GM18499 (cell line): Measurements from ENCODE around the gene B4GALT6.

Experiments
- ATAC-seq: cut with Tn5 transposase; IDR thresholded peaks from one replicate; pipeline ENCODE4 v1.9.1; 2021; ENCODE audit warnings: moderate number of reproducible peaks; ENCODE audit not compliant: insufficient read depth, unreplicated experiment

Gene B4GALT6

GRCh38 chr18:31643003-31643402 is 41.4 kb downstream of the B4GALT6 start:
- ATAC-seq, result no peak

DNA sequence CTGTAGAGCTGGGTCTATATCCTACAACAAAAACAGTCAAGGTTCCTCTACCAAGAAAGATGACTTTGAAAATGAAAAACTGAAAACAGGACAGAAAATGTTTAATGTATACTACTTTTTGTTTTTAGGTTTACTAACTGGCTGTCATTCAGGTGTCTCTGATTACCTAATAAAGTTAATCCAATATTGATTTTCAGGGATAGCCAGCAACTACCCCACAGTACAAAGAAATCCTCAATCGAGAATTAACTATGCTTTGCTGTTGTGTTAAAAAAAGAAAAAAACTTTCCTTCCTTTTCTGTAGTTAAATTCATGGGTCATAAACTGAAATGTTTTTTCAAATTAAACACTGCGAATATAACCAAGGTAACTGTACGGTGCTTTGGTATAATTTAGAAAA is 46.9 kb downstream of the B4GALT6 start:
- ATAC-seq, result no peak

- ATAC-seq, result no peak
Measured at GRCh38 chr18:31636387-31636786, 48.0 kb downstream of the B4GALT6 start.

GRCh38 chr18:31634331-31634713 is 50.1 kb downstream of the B4GALT6 start:
- ATAC-seq, result peak; percentile 95

DNA sequence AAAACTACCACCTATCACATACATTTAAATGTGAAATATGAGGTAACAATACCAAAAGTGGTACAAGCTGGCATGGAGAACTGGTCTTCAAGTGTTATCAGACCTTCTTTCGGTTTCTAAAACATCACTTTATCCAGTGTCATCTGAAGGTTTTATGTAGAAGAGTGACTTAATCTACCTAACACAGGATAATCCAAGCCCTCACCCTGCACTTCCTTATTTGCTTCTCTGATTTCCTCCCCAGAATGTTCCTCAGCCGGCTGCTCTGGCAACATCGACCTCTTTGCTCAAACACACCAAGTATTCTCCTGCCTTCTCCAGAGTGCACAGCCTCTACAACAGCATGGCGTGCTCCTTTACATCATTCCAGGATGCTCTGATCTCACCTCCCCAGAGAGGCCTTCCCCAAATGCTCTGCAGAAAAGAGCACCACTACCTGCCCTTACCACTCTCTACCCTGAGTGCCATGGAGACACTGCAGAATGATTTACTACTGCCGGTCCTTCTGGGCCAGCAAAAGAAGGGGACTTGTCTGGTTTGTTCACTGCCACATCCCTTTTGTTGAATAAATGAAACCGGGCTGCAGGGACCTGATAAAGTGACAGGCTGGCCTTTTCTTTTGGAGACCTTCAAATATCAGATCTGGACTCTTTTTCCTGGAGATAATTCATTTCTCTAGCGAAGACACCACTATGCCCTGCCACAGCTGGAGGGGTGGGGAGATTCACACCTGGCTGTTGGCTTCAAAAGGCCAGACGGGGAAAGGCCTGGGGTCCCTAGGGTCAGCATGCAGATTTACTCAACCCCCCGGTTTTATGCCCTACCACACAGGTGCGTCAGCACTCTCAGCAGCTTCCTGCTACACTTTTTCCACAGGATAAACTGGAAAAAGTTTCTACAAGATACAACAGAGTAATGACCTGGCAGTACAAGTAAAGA is 50.7 kb downstream of the B4GALT6 start:
- ATAC-seq, result peak; percentile 8

DNA sequence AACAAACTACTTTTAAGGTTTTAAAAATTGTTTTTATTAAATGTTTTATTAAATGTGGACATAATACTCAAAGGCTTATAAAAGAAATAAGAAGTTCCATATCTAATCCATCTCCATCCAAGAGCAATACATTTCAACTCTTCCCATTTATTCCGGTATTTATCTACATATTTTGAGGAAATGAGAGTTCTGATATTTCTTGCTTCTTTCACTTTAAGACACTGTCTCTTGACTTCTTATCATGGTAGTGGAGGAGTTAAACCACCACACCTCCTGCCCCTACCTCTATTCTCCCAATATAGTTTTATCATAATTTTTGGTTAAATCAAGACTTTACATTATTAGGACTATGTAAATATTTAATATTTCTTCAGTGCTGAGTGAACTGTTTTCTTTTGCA is 52.0 kb downstream of the B4GALT6 start:
- no peak for ATAC-seq

- ATAC-seq, result no peak
Measured at GRCh38 chr18:31631526-31631925, 52.9 kb downstream of the B4GALT6 start.

DNA sequence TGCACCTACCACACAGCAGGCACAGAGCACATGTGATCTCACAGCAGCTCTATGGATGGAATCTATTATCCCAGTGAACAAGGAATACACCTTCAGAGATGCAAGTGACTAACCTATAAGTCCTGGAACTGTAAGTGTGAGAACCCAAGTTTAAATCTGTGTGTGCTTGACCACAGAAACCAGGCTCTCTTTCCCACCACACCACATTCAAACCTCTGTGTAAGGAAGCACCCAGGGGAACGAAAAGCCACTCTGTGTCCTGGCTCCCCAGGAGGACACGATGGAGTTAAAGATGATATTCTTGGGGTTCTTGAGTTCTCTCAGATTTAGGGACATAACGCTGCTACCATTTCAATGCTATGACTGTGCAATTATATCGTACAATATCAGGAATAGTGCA is 53.8 kb downstream of the B4GALT6 start:
- ATAC-seq, result no peak

DNA sequence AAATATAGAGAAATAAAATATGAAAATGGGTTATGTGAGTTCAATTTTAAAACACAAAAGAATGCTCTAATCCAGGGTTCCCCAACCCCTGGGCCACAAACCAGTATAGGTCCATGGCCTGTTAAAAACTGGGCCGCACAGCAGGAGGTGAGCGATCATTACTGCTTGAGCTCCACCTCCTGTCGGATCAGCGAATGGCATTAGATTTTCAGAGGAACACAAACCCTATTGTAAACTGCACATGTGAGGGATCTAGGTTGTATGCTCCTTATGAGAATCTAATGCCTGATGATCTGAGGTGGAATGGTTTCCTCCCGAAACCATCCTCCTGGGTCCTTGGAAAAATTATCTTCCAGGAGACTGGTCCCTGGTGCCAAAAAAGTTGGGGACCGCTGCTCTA is 58.0 kb downstream of the B4GALT6 start:
- no peak for ATAC-seq

DNA sequence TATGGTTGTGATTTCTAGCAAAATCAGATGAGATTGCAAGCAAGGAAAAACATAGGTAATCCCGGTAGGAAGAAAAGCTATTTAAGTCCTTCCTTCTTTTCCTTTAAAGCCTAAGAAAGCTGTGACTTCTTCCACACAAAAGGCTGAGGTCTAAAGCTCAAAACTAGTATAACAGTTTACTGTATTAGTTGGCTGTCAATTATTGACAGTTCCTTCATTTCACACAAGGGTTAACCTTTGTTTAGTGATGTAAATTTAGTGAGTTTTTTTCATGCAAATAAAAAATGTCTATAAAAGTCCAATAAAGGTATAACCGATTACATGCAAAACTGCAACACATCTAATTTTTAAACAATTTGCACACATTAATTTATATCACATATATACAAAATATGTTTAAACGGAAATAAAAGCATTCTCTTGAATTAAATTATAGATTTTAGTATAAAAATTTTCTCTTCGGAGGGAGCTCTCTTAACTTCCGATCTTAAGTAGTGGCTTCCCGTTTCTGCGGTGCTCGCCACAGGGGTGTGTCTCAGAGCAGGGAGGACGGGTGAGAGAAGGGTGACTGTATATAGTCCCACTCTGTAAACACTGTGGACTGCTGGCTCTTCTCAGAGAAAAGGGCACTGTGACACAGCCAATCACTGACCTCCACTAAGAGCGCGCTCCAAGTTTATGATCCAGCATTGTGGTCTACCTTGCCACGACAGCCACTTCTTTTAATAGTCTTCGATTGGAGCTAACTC is 59.3 kb downstream of the B4GALT6 start:
- no peak for ATAC-seq

- no peak for ATAC-seq
Measured at GRCh38 chr18:31619291-31619690, 65.1 kb downstream of the B4GALT6 start.

DNA sequence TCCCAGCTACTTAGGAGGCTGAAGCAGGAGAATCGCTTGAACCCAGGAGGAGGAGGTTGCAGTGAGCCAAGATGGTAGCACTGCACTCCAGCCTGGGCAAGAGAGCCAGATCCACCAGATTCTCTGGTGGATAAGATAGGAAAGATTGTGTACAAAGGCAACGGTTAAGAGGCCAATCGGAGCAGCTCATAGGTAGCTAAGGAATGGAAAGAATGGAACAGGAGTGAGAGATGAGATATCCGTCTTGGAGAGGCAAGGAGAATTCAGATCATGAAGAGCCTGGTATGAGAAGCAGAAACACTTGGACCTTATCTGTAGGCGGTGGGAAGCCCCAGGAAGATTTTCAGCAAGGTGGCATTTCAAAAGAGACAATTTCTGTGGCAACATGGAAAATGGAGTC is 65.6 kb downstream of the B4GALT6 start:
- ATAC-seq, result no peak

DNA sequence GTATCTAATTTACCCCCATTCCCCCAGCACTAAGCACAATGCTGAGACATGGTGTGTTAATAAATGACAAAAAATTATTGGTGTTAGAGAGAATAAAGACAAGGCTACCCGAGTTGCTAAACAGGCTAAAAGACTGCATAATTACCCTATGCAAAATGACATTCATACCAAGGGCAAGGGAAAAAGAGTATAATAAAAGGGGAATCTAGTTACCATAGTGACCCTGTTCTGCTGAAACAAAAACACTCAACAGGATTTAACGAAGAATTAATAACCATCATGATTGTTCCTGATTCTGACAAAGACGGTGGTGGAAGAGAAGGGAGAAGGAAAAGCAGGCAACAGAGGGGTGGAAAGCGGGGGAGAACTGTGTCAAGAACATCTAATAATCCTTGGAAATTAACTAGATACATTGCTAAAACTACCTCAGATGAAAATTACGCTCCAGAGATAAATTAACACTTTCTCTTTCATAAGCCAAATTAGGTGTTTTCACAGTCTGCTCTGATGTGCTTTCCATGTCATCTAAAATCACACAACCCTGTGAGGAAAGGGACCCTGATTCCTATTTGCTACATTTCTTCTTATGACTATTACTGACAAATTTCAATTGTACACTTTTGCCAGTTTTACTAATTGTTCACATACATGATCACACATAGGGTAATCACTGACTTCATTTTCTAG is 67.2 kb downstream of the B4GALT6 start:
- ATAC-seq, result no peak

DNA sequence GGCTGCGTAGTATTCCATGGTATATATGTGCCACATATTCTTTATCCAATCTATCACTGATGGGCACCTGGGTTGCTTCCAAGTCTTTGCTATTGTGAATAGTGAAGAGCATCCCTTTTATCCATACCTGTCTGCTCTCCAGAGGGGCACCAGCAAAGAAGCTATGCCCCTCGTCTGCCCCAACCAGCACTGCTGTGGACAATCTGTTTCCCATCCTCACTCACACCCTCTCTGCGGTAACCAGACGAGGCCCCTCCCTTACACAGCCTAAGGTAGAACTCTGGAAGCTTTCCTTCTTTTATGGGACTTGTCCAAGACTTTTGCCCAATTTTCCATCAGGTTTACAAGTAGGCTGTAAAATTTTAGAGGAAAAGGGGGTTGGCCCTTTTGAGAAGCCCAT is 67.8 kb downstream of the B4GALT6 start:
- no peak for ATAC-seq

- ATAC-seq, result no peak
Measured at GRCh38 chr18:31614044-31614443, 70.3 kb downstream of the B4GALT6 start.

DNA sequence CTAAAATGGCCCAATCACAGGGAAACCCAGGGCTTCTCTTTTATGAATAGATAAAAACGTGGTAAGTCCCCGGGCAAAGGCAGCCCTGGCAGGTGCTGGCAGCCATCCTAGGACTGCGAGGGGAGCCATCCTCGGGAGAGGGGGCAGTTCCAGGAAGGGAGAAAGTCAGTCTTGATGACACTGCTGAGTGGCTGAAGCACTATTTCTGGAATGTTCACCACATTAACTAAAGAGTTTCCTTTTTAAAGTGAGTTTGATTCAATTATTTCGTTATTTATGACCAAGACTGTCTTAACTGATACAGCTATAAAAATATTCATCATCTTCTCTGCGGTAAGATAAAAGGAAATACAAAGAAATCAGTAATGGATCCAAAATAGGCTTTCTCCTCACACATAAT is 72.3 kb downstream of the B4GALT6 start:
- no peak for ATAC-seq

DNA sequence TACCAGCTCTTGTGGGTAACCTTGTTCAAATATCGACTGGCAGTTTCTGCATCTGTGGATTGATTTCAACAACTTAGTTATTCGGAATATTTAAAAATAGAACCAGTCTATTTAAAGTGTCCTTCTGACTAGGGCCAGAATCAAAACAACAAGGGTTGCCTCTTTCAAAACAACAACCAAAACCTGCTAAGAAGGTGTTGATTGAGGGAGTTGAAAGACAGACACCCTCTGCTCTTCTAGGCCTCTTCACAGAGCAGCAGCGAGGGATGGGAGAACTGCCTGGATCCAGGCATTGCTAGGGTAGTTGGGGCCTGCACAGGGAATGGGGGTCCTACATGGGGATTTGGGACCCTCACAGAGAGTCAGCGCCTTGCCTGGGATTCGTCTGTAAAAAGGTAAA is 72.9 kb downstream of the B4GALT6 start:
- no peak for ATAC-seq

GRCh38 chr18:31610286-31611205 is 73.8 kb downstream of the B4GALT6 start:
- no peak for ATAC-seq

DNA sequence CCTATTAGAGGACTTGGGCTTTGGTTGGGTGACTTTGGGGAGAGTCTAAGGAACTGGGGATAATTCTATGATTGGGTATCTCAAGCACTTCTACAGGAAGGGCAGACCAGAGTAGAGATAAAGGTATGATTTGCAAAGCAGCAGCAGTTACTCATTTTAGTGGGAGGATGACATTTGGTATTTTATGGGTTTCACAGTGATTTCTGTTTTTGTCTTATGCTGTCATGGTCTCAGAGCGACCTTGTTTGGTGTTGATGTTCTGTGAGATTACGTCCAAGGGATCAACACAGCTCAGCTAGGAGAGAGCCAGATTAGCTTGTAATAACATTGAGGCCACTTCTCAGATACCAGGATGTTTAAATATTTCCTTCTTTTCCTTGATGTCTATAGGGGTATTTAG is 74.5 kb downstream of the B4GALT6 start:
- ATAC-seq, result no peak

GRCh38 chr18:31607384-31607783 is 77.0 kb downstream of the B4GALT6 start:
- ATAC-seq, result no peak
